Measurements from ENCODE around the gene MARK1. TPM values are rescaled to one million over a fixed set of nuclear protein-coding genes. Genes with fewer than 3 reads are reported as not detected.

The MARK1 gene
- total RNA-seq, 2 experiments from 2014 or later, result not detected

GRCh38 chr1:220577926-220578325 is 50.0 kb downstream of the MARK1 start:
- DNase-seq (ENCODE audit: low spot score), result no peak
- Histone ChIP-seq H3K9me2 (ENCODE audit: insufficient read depth, low read length) (no peaks in the 10 kb centered on the region), H3K4me1 (ENCODE audit: insufficient read depth, low read length, poor library complexity, severe bottlenecking) (no peaks in the 10 kb centered on the region), H2AFZ (ENCODE audit: low read length) (no peak overlapping the region), H3K4me3 (ENCODE audit: low read depth, low read length, poor library complexity, severe bottlenecking) (no peak overlapping the region), H4K20me1 (ENCODE audit: insufficient read depth, low read length) (no peaks in the 10 kb centered on the region), H3K79me2 (ENCODE audit: insufficient read depth, low read depth, low read length) (no peaks in the 10 kb centered on the region), H3K4me2 (ENCODE audit: low read length) (no peak overlapping the region), H3K36me3 (ENCODE audit: insufficient read depth, low read length) (no peaks in the 10 kb centered on the region), H3K27ac (ENCODE audit: low read depth, low read length, poor library complexity, severe bottlenecking) (no peak overlapping the region), H3K9me3 (ENCODE audit: low read length) (no peaks in the 10 kb centered on the region)
- CTCF ChIA-PET (ENCODE audit: unreplicated experiment), result no interaction called here
- POLR2A ChIA-PET, result no interaction called here
- intact Hi-C loops (cut with micrococcal nuclease; ENCODE audit: unreplicated experiment), result no loop called here
- no TSS peak for BruUV-seq (replicated peaks)
- TF ChIP-seq EZH2phosphoT487 (IDR thresholded peaks at IDR 0.05; ENCODE audit: borderline replicate concordance, low read depth, low read length) (no peak), CTCF (conservative IDR thresholded peaks at IDR 0.05; ENCODE audit: low read length) (no peak)

- no TSS peak for BruUV-seq (replicated peaks)
- Histone ChIP-seq H3K79me2 (ENCODE audit: insufficient read depth, low read depth, low read length) (no peaks in the 10 kb centered on the region), H3K4me2 (ENCODE audit: low read length) (no peak overlapping the region), H3K4me3 (ENCODE audit: low read depth, low read length, poor library complexity, severe bottlenecking) (no peak overlapping the region), H2AFZ (ENCODE audit: low read length) (no peak overlapping the region), H3K36me3 (ENCODE audit: insufficient read depth, low read length) (no peaks in the 10 kb centered on the region), H3K9me3 (ENCODE audit: low read length) (no peaks in the 10 kb centered on the region), H3K4me1 (ENCODE audit: insufficient read depth, low read length, poor library complexity, severe bottlenecking) (no peaks in the 10 kb centered on the region), H3K27ac (ENCODE audit: low read depth, low read length, poor library complexity, severe bottlenecking) (no peak overlapping the region), H4K20me1 (ENCODE audit: insufficient read depth, low read length) (no peaks in the 10 kb centered on the region), H3K9me2 (ENCODE audit: insufficient read depth, low read length) (no peaks in the 10 kb centered on the region)
- TF ChIP-seq CTCF (conservative IDR thresholded peaks at IDR 0.05; ENCODE audit: low read length), result no peak
- TF ChIP-seq EZH2phosphoT487 (IDR thresholded peaks at IDR 0.05; ENCODE audit: borderline replicate concordance, low read depth, low read length), result no peak
- DNase-seq (ENCODE audit: low spot score), result no peak
- ChIA-PET CTCF (ENCODE audit: unreplicated experiment) (no interaction called here), POLR2A (interaction anchor here (0.6 kb wide), 1 partner anchor 23 kb away, joined by 6 read pairs; no protein-coding TSS in a partner anchor)
- intact Hi-C loops (cut with micrococcal nuclease; ENCODE audit: unreplicated experiment), result no loop called here
Observed at GRCh38 chr1:220579317-220579716, 51.4 kb downstream of the MARK1 start.

GRCh38 chr1:220592714-220593113 is 64.8 kb downstream of the MARK1 start:
- H3K4me1 ChIP-seq (ENCODE audit: insufficient read depth, low read length, poor library complexity, severe bottlenecking), result no peaks in the 10 kb centered on the region
- no peaks in the 10 kb centered on the region for H3K9me2 ChIP-seq (ENCODE audit: insufficient read depth, low read length)
- H2AFZ ChIP-seq (ENCODE audit: low read length), result no peak overlapping the region
- no peaks in the 10 kb centered on the region for H3K9me3 ChIP-seq (ENCODE audit: low read length)
- no peak for DNase-seq (ENCODE audit: low spot score)
- TF ChIP-seq EZH2phosphoT487 (IDR thresholded peaks at IDR 0.05; ENCODE audit: borderline replicate concordance, low read depth, low read length) (no peak), CTCF (conservative IDR thresholded peaks at IDR 0.05; ENCODE audit: low read length) (no peak)
- no peak overlapping the region for H3K4me3 ChIP-seq (ENCODE audit: low read depth, low read length, poor library complexity, severe bottlenecking)
- no peaks in the 10 kb centered on the region for H3K36me3 ChIP-seq (ENCODE audit: insufficient read depth, low read length)
- no peaks in the 10 kb centered on the region for H3K79me2 ChIP-seq (ENCODE audit: insufficient read depth, low read depth, low read length)
- CTCF ChIA-PET (ENCODE audit: unreplicated experiment), result no interaction called here
- H3K27ac ChIP-seq (ENCODE audit: low read depth, low read length, poor library complexity, severe bottlenecking), result no peak overlapping the region
- no TSS peak for BruUV-seq (replicated peaks)
- H4K20me1 ChIP-seq (ENCODE audit: insufficient read depth, low read length), result no peaks in the 10 kb centered on the region
- intact Hi-C loops (cut with micrococcal nuclease; ENCODE audit: unreplicated experiment), result no loop called here
- POLR2A ChIA-PET, result no interaction called here
- no peak overlapping the region for H3K4me2 ChIP-seq (ENCODE audit: low read length)
